GM12875 (cell line): ENCODE data around the gene TM6SF1.

Experiments
- H3K4me3 ChIP-seq: one replicate; pipeline ENCODE4 v1.5.1; 2011; ENCODE audit warnings: low read depth, low read length, control low read depth
- CTCF ChIP-seq: IDR thresholded peaks from 2 replicates; pipeline ENCODE4 v1.5.1; 2011; ENCODE audit warnings: low read depth, mild to moderate bottlenecking, control low read depth, inconsistent platforms, low read length, moderate library complexity, borderline replicate concordance; ENCODE audit not compliant: insufficient read depth

Gene TM6SF1

GRCh38 chr15:83092309-83092976 is 15.0 kb upstream of the TM6SF1 start:
- H3K4me3 ChIP-seq, result no peak overlapping the region
- TF ChIP-seq CTCF, result no peak

GRCh38 chr15:83094583-83094982 is 12.9 kb upstream of the TM6SF1 start:
- no peak overlapping the region for H3K4me3 ChIP-seq
- TF ChIP-seq CTCF, result no peak

- H3K4me3 ChIP-seq, result no peak overlapping the region
- TF ChIP-seq CTCF, result no peak
Observed at GRCh38 chr15:83098079-83098478, 9.4 kb upstream of the TM6SF1 start.

DNA sequence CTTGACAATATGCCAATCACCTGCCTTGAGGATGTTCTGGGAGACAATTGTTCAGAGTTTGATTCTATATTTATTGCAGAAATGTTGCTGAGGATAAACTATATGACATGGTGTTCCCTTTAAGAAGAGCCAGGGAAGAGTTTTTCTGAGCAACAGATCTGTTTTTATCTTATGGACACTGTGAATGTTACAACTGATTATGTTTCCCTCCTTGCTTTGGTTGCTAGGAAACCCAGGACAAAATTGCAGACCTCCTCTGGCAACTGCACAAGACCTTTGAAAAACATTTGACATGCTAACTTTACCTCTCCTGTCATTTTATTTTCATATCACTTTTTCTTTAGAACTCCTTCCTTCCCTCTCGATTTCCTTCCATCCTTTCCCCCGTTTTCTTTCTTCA is 8.2 kb upstream of the TM6SF1 start:
- no peak for TF ChIP-seq CTCF
- H3K4me3 ChIP-seq, result no peak overlapping the region

- TF ChIP-seq CTCF, result no peak
- no peak overlapping the region for H3K4me3 ChIP-seq
Observed at GRCh38 chr15:83100097-83100646, 7.3 kb upstream of the TM6SF1 start.

GRCh38 chr15:83102346-83102745 is 5.1 kb upstream of the TM6SF1 start:
- no peak for TF ChIP-seq CTCF
- no peak overlapping the region for H3K4me3 ChIP-seq

DNA sequence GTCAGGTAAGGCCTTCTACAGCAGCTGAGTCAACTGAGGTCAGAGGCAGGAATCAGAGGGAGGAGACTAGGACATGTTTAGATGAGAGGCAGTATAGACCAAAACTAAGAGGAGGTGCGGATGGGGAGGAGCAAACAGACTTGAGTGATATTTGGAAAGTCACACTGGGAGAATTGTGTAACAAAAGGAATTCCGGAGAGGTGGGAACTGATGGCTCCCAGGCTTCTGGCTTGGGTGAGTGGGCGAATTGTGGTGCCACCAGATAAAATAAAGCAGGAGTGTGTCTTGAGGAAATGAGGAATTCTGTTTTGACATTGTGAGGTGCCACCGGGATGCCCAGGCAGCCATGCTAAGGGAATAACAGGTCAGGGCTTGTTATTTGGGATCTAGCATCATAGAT is 3.3 kb upstream of the TM6SF1 start:
- H3K4me3 ChIP-seq, result no peak overlapping the region
- no peak for TF ChIP-seq CTCF
